ENCODE measurements around the gene MRPL14.

Gene MRPL14

GRCh38 chr6:44127186-44128019 is at the start of gene MRPL14, which contains the start of gene TMEM63B:
Gene MRPL14, minus strand, starts transcription at chr6:44127452. Its CDS starts 10,841 bp downstream, at chr6:44116611.
Gene TMEM63B, plus strand, starts transcription at chr6:44127554. Its CDS starts 7,031 bp downstream, at chr6:44134585.
- DNase-seq (ENCODE audit: low read depth in 2 of 2) = peak; percentile 86 to 88

GRCh38 chr6:44176130-44176761 is 49.0 kb upstream of the MRPL14 start:
- DNase-seq (ENCODE audit: low read depth in 2 of 2) = no peak

- peak; percentile 48 to 55 for DNase-seq (ENCODE audit: low read depth in 2 of 2)
Measured at GRCh38 chr6:44172731-44173500, 45.7 kb upstream of the MRPL14 start.

- no peak for DNase-seq (ENCODE audit: low read depth in 2 of 2)
Measured at GRCh38 chr6:44171899-44172546, 44.8 kb upstream of the MRPL14 start.

GRCh38 chr6:44169886-44170570 is 42.8 kb upstream of the MRPL14 start:
- no peak for DNase-seq (ENCODE audit: low read depth in 2 of 2)

- DNase-seq (ENCODE audit: low read depth in 2 of 2) = no peak
Measured at GRCh38 chr6:44169154-44169553, 41.9 kb upstream of the MRPL14 start.

GRCh38 chr6:44167567-44167966 is 40.3 kb upstream of the MRPL14 start:
- DNase-seq (ENCODE audit: low read depth in 2 of 2) = no peak

GRCh38 chr6:44166591-44167184 is 39.4 kb upstream of the MRPL14 start:
- no peak for DNase-seq (ENCODE audit: low read depth in 2 of 2)

- no peak for DNase-seq (ENCODE audit: low read depth in 2 of 2)
Measured at GRCh38 chr6:44166116-44166515, 38.9 kb upstream of the MRPL14 start.

- DNase-seq (ENCODE audit: low read depth in 2 of 2) = no peak
Measured at GRCh38 chr6:44162876-44163625, 35.8 kb upstream of the MRPL14 start.

GRCh38 chr6:44161997-44162338 is 34.7 kb upstream of the MRPL14 start:
- no peak for DNase-seq (ENCODE audit: low read depth in 2 of 2)

GRCh38 chr6:44158770-44159228 is 31.5 kb upstream of the MRPL14 start, which contains the start of gene CAPN11:
Gene CAPN11, plus strand, starts transcription at chr6:44158820. Its CDS starts 29 bp downstream, at chr6:44158849.
- DNase-seq (ENCODE audit: low read depth in 2 of 2) = no peak

- no peak for DNase-seq (ENCODE audit: low read depth in 2 of 2)
Measured at GRCh38 chr6:44157152-44157521, 29.9 kb upstream of the MRPL14 start.

- no peak for DNase-seq (ENCODE audit: low read depth in 2 of 2)
Measured at GRCh38 chr6:44156494-44157151, 29.4 kb upstream of the MRPL14 start.

GRCh38 chr6:44154067-44154466 is 26.8 kb upstream of the MRPL14 start:
- no peak for DNase-seq (ENCODE audit: low read depth in 2 of 2)

GRCh38 chr6:44152533-44152932 is 25.3 kb upstream of the MRPL14 start:
- no peak for DNase-seq (ENCODE audit: low read depth in 2 of 2)

- no peak for DNase-seq (ENCODE audit: low read depth in 2 of 2)
Measured at GRCh38 chr6:44152109-44152461, 24.8 kb upstream of the MRPL14 start.

- peak; percentile 66 to 69 for DNase-seq (ENCODE audit: low read depth in 2 of 2)
Measured at GRCh38 chr6:44151348-44152108, 24.3 kb upstream of the MRPL14 start.

Data from stimulated activated CD8-positive, alpha-beta memory T cell treated with anti-CD3 and anti-CD28 coated beads, Interleukin-15, amount 100 ng/mL, for 48 hours (primary cell).